Measurements from ENCODE around the gene ZDHHC5. TPM values are rescaled to one million over a fixed set of nuclear protein-coding genes. Genes with fewer than 3 reads are reported as not detected.

Gene ZDHHC5
- total and polyA plus RNA-seq, 2 of the 13 experiments (the other 11 are each of a cell fraction or from before 2014, with no cell fraction given): 26.6 to 34.0 TPM

DNA sequence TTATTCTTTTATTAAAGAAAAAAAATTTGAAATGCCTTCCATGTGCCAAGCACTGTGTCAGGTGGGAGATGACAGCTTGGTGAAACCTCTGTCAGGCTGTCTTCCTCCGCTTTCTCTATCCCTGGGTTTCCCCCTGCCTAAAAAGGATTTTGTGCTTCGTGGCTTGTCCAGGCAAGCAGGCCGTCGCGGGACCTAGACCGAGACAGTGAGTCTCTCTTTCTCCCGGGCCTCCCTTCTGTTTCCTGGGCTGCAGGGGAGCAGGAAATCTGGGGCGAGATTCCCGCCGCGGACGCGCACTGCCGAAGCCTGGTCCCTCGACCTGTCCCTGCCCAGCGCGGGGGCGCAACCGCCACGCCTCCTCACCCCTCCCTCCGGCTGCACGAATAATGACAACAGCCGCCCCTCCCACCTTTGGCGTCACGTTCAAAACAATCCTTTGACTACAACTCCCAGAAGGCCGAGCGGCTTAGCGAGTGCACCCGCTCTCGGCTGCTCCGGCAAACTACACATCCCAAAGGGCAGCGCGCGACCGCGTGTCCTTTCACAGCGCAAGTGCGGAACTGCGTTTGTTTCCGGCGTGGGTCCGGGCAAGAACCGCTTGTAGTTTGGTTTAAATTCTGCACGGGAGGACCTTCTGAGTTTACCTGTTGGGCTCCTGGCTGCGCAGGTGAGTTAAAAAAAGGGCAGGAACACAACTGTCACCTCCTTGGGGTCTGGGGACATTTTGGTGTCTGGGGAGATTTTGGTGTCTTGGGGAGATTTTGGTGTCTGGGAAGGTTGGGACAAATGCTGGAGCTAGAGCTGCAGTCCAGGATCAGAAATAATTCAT is 10.5 kb upstream of the ZDHHC5 start, which contains the start of gene CLP1 (continued):
- TF ChIP-seq RBAK (CRISPR knock-in tag; IDR thresholded peaks at IDR 0.05): no peak; the same call in none of the 2 replicates
- TF ChIP-seq GLI4 (CRISPR knock-in tag; IDR thresholded peaks at IDR 0.05; ENCODE audit: borderline replicate concordance): no peak
- no peak for TF ChIP-seq PRDM15 (CRISPR knock-in tag; IDR thresholded peaks at IDR 0.05)
- TF ChIP-seq, protein P1, sequence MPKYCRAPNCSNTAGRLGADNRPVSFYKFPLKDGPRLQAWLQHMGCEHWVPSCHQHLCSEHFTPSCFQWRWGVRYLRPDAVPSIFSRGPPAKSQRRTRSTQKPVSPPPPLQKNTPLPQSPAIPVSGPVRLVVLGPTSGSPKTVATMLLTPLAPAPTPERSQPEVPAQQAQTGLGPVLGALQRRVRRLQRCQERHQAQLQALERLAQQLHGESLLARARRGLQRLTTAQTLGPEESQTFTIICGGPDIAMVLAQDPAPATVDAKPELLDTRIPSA (CRISPR knock-in tag; IDR thresholded peaks at IDR 0.05; ENCODE audit: borderline replicate concordance): no peak
- no peak for TF ChIP-seq ONECUT2 (CRISPR knock-in tag; IDR thresholded peaks at IDR 0.05)
- peak; percentile 67 for TF ChIP-seq SP2 (CRISPR knock-in tag; IDR thresholded peaks at IDR 0.05)
- peak; percentile 67 for TF ChIP-seq SIX4 (CRISPR knock-in tag; IDR thresholded peaks at IDR 0.05)
- TF ChIP-seq RFX3 (CRISPR knock-in tag; IDR thresholded peaks at IDR 0.05): no peak
- TF ChIP-seq TEAD3 (CRISPR knock-in tag; optimal IDR thresholded peaks at IDR 0.05; ENCODE audit: borderline replicate concordance): peak; percentile 73
- TF ChIP-seq MIXL1 (CRISPR knock-in tag; IDR thresholded peaks at IDR 0.05): peak; percentile 66
- TF ChIP-seq TRIM24 (CRISPR knock-in tag; IDR thresholded peaks at IDR 0.05): no peak
- TF ChIP-seq CSRNP1 (CRISPR knock-in tag; IDR thresholded peaks at IDR 0.05): peak; percentile 77
- peak; percentile 51; the same call in 1 of the 2 replicates for TF ChIP-seq ESRRA (CRISPR knock-in tag; IDR thresholded peaks at IDR 0.05; ENCODE audit: low read depth)
- TF ChIP-seq MNT (IDR thresholded peaks at IDR 0.05): peak; percentile 88
- TF ChIP-seq ZHX1 (CRISPR knock-in tag; IDR thresholded peaks at IDR 0.05; ENCODE audit: low read depth): peak; percentile 81; the same call in 1 of the 2 replicates
- peak; percentile 70 for TF ChIP-seq XRCC5 (optimal IDR thresholded peaks at IDR 0.05; ENCODE audit: low read length)
- TF ChIP-seq ELF3 (CRISPR knock-in tag; IDR thresholded peaks at IDR 0.05): peak; percentile 89; the same call in 1 of the 2 replicates
- TF ChIP-seq ZNF430 (CRISPR knock-in tag; IDR thresholded peaks at IDR 0.05): peak; percentile 62; the same call in 1 of the 2 replicates
- TF ChIP-seq SCMH1 (CRISPR knock-in tag; IDR thresholded peaks at IDR 0.05; ENCODE audit: borderline replicate concordance): no peak
- TF ChIP-seq BRD4 (CRISPR knock-in tag; IDR thresholded peaks at IDR 0.05): no peak
